Measurements from ENCODE around the gene UBE4A. TPM values are rescaled to one million over a fixed set of nuclear protein-coding genes. Genes with fewer than 3 reads are reported as not detected.
"Not testable (repeated sequence)": the region's sequence is repeated elsewhere in the genome, so short reads cannot be mapped to it uniquely, and the experiment has no call there.

Gene UBE4A
- total RNA-seq, 1 donor from 2014 or later, result 44.0 TPM

- Mint-ChIP-seq H3K9me3 (ENCODE audit: unreplicated experiment) (no peaks in the 10 kb centered on the region), H3K27ac (ENCODE audit: unreplicated experiment) (no peak overlapping the region), H3K4me3 (ENCODE audit: unreplicated experiment) (no peak overlapping the region), H3K4me1 (ENCODE audit: low read depth, unreplicated experiment) (no peaks in the 10 kb centered on the region), H3K36me3 (ENCODE audit: unreplicated experiment) (no peaks in the 10 kb centered on the region), H3K27me3 (ENCODE audit: unreplicated experiment) (no peaks in the 10 kb centered on the region)
- TF ChIP-seq CTCF (IDR thresholded peaks at IDR 0.05; ENCODE audit: partially characterized antibody, unreplicated experiment), result no peak
- no peak for DNase-seq
These were observed 55.8 kb downstream of the UBE4A start for GRCh38 chr11:118415062-118415738.

DNA sequence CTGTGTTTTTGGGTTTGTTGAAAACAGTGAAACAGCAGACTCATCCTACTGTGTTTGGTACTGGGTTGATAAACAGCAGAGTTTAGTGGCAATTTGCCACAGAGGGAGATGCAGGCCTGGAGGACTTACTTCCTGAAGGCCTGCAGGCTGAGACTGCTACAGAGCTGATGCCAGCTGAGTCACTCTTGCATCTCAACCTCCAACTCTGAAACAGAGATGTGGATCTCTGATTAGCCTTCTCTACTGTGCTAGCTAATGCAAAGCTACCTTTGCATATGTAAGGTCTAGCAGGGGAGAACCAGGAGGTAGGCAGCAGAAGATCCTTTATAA is 56.3 kb downstream of the UBE4A start:
- H3K4me3 Mint-ChIP-seq (ENCODE audit: unreplicated experiment), result no peak overlapping the region
- no peak for DNase-seq
- TF ChIP-seq CTCF (IDR thresholded peaks at IDR 0.05; ENCODE audit: partially characterized antibody, unreplicated experiment), result no peak
- no peaks in the 10 kb centered on the region for H3K4me1 Mint-ChIP-seq (ENCODE audit: low read depth, unreplicated experiment)
- H3K27me3 Mint-ChIP-seq (ENCODE audit: unreplicated experiment), result no peaks in the 10 kb centered on the region
- H3K36me3 Mint-ChIP-seq (ENCODE audit: unreplicated experiment), result no peaks in the 10 kb centered on the region
- no peak overlapping the region for H3K27ac Mint-ChIP-seq (ENCODE audit: unreplicated experiment)
- H3K9me3 Mint-ChIP-seq (ENCODE audit: unreplicated experiment), result no peaks in the 10 kb centered on the region

DNA sequence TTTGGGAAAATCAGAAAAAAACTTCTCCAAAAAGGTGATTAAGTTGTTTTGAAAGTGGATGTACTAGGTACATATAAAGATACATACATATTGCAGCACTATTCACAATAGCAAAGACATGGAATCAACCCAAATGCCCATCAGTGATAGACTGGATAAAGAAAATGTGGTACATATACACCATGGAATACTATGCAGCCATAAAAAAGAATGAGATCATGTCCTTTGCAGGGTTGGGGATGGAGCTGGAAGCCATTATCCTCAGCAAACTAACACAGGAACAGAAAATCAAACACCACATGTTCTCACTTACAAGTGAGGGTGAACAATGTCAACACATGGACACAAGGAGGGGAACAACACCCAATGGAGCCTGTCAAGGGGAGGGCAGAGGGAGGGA is 57.5 kb downstream of the UBE4A start:
- not testable (repeated sequence) for H3K4me3 Mint-ChIP-seq (ENCODE audit: unreplicated experiment); H3K36me3 Mint-ChIP-seq (ENCODE audit: unreplicated experiment)

DNA sequence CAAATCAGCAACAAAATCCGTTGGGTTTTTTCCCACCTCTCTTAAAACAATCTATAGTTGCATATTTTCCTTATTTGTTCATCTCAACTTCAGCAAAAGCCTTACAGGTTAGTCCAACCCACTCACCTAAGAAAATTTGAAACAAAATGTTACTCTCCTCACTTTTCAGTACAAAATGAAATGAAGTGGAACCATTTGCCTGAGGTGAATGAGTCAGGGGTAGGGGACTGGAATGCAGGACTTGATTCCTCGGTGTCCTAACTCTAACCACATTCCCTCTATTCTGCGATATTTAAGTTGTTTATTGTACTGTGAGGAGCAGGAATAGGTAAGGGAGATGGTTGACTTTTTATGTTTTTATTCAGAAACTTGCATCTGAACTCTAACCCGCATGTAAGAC is 58.4 kb downstream of the UBE4A start:
- H3K4me1 Mint-ChIP-seq (ENCODE audit: low read depth, unreplicated experiment), result no peaks in the 10 kb centered on the region
- H3K4me3 Mint-ChIP-seq (ENCODE audit: unreplicated experiment), result no peak overlapping the region
- no peak overlapping the region for H3K27ac Mint-ChIP-seq (ENCODE audit: unreplicated experiment)
- no peak for DNase-seq
- H3K36me3 Mint-ChIP-seq (ENCODE audit: unreplicated experiment), result no peaks in the 10 kb centered on the region
- no peak for TF ChIP-seq CTCF (IDR thresholded peaks at IDR 0.05; ENCODE audit: partially characterized antibody, unreplicated experiment)
- no peaks in the 10 kb centered on the region for H3K9me3 Mint-ChIP-seq (ENCODE audit: unreplicated experiment)
- H3K27me3 Mint-ChIP-seq (ENCODE audit: unreplicated experiment), result peaks cover 2% of the 10 kb centered on the region

More for the DNA sequence above, 57.5 kb downstream of the UBE4A start:
- not testable (repeated sequence) for H3K4me1 Mint-ChIP-seq (ENCODE audit: low read depth, unreplicated experiment); DNase-seq; H3K9me3 Mint-ChIP-seq (ENCODE audit: unreplicated experiment); H3K27me3 Mint-ChIP-seq (ENCODE audit: unreplicated experiment); H3K27ac Mint-ChIP-seq (ENCODE audit: unreplicated experiment)

DNA sequence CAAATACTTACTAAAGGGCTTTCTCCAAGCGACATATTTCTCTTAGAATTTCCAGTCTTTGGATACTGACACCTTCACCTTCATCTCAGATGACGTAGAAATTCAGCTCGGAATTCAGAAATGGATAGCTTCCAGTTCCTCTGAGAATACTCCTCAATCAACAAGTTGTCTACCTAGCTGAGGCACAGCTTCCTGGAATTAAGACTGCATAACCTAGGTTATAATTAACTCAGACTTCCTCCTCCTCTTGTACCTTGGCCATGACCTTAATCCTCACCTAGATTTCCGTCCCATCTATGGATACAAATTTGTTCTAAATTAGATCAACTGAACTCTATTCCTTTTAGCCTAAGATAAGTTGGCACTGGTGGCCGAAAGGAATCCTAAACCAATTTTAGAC is 59.4 kb downstream of the UBE4A start:
- Mint-ChIP-seq H3K4me3 (ENCODE audit: unreplicated experiment) (no peak overlapping the region), H3K9me3 (ENCODE audit: unreplicated experiment) (no peaks in the 10 kb centered on the region), H3K27me3 (ENCODE audit: unreplicated experiment) (peaks cover 2% of the 10 kb centered on the region), H3K4me1 (ENCODE audit: low read depth, unreplicated experiment) (no peaks in the 10 kb centered on the region), H3K27ac (ENCODE audit: unreplicated experiment) (no peak overlapping the region), H3K36me3 (ENCODE audit: unreplicated experiment) (no peaks in the 10 kb centered on the region)
- DNase-seq, result no peak
- no peak for TF ChIP-seq CTCF (IDR thresholded peaks at IDR 0.05; ENCODE audit: partially characterized antibody, unreplicated experiment)

Measured in glutamatergic neuron (in vitro differentiated cells).